Measurements from ENCODE around the gene C5orf24.

DNA sequence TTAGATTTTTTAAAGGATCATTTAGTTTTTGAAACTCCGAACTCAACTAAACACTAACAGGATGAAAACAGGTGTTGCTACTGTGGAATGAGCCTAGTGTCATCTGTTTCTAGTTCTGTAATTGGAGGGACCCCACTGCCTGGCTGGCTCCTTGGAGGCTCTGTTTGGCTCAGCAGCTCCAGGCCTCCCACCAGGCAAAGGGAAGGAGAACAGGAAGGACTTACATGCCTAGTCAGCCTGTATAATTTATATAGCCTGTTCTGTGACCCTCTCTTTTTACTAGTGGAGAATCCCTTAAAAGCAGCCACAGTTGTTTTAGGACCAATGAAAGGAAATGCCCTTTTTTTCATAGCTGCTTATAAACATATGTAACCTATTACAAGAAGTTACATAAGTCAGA lies 21.1 kb upstream of the C5orf24 start:
- TF ChIP-seq, protein P1, sequence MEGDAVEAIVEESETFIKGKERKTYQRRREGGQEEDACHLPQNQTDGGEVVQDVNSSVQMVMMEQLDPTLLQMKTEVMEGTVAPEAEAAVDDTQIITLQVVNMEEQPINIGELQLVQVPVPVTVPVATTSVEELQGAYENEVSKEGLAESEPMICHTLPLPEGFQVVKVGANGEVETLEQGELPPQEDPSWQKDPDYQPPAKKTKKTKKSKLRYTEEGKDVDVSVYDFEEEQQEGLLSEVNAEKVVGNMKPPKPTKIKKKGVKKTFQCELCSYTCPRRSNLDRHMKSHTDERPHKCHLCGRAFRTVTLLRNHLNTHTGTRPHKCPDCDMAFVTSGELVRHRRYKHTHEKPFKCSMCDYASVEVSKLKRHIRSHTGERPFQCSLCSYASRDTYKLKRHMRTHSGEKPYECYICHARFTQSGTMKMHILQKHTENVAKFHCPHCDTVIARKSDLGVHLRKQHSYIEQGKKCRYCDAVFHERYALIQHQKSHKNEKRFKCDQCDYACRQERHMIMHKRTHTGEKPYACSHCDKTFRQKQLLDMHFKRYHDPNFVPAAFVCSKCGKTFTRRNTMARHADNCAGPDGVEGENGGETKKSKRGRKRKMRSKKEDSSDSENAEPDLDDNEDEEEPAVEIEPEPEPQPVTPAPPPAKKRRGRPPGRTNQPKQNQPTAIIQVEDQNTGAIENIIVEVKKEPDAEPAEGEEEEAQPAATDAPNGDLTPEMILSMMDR (IDR thresholded peaks at IDR 0.05) = no peak
- TF ChIP-seq POLR2A (IDR thresholded peaks at IDR 0.05) = no peak

Data from right lobe of liver (tissue), 4 donors.